Measurements from ENCODE around the gene NEK6.

NEK6 gene

DNA sequence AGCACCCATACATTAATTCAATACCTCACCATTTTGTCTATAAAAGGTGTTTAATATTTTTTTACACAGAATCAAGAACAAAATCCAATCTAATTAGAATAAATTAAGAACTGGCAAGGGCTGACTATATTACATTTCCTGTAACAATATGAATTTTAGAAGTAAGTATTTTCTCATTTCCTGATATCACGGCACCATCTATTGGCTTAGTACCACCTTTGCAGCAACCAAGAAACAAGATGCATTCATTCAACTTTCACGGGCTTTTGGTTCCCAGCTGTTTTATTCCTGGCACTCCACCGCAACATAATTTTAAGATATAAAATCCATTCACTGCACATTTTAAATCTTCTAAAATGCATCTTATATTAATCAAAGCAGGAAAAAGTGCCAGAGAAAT is 136.8 kb downstream of the NEK6 start:
- no peak overlapping the region for H4K12ac ChIP-seq (ENCODE audit: low read depth, low read length)
- H2BK120ac ChIP-seq (ENCODE audit: insufficient read depth, low read length, poor library complexity), result no peak overlapping the region
- H4K8ac ChIP-seq (ENCODE audit: low read depth, low read length), result no peak overlapping the region
- H3K27me3 ChIP-seq (ENCODE audit: insufficient read depth, low read length), result no peaks in the 10 kb centered on the region
- no peak overlapping the region for H3K4me3 ChIP-seq (ENCODE audit: low read depth, low read length)
- H3K9me3 ChIP-seq (ENCODE audit: insufficient read depth, low read depth, low read length), result no peaks in the 10 kb centered on the region
- H4K91ac ChIP-seq (ENCODE audit: low read depth, low read length), result no peak overlapping the region
- peaks cover 3% of the 10 kb centered on the region for H3K79me2 ChIP-seq (ENCODE audit: control insufficient read depth, insufficient read depth, low read length, poor library complexity)
- H3K4me2 ChIP-seq (ENCODE audit: low read length), result no peak overlapping the region
- DNase-seq, result no peak
- peaks cover 14 to 15% of the 10 kb centered on the region in 2 experiments for H3K4me1 ChIP-seq (ENCODE audit: control insufficient read depth in 1 of 2, insufficient read depth in 2 of 2, low read length in 2 of 2)
- peaks cover 14 to 17% of the 10 kb centered on the region in 2 experiments for H3K36me3 ChIP-seq (ENCODE audit: control insufficient read depth in 1 of 2, insufficient read depth in 2 of 2, low read length in 2 of 2)
- H3K4ac ChIP-seq (ENCODE audit: low read depth, low read length), result no peak overlapping the region
- no peak overlapping the region for H2AK5ac ChIP-seq (ENCODE audit: low read length)
- H3K9ac ChIP-seq (ENCODE audit: low read length), result no peak overlapping the region
- no peak overlapping the region for H3K18ac ChIP-seq (ENCODE audit: low read length)
- no peak overlapping the region for H3K14ac ChIP-seq (ENCODE audit: low read length)
- H3K27ac ChIP-seq (ENCODE audit: low read depth, low read length), result no peak overlapping the region
- no peak overlapping the region for H3K23ac ChIP-seq (ENCODE audit: low read length)
- no CpG with 5 or more reads among the region's 3 CpGs for WGBS (ENCODE audit: extremely low coverage, insufficient coverage, insufficient read length)
- no peak overlapping the region for H2BK5ac ChIP-seq (ENCODE audit: low read depth, low read length, poor library complexity)
- no peaks in the 10 kb centered on the region for H3K79me1 ChIP-seq (ENCODE audit: low read length)
- H2BK12ac ChIP-seq (ENCODE audit: low read length), result no peak overlapping the region
- H2AFZ ChIP-seq (ENCODE audit: insufficient read depth, low read length, poor library complexity), result no peak overlapping the region

DNA sequence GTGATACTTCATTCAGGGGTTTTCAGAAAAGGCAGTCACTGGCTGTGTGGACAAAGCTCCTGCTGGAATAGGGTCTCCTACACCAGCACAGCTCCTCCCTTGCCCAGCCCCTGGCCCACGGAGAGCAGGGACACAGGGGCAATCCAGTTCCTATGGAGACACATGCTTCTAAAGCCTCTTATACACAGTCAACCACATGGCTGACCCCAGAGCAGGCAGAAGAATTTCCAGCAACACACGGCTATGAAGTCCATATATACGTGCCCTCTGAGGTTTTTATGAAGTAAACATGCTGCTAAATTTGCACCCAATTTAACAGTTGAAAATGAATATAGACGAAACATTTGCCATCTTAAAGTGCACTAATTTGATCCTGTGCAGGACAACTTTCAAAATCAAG is 138.1 kb downstream of the NEK6 start:
- peak overlapping the region; percentile 78 for H3K18ac ChIP-seq (ENCODE audit: low read length)
- H3K9me3 ChIP-seq (ENCODE audit: insufficient read depth, low read depth, low read length), result no peaks in the 10 kb centered on the region
- no peak overlapping the region for H2BK5ac ChIP-seq (ENCODE audit: low read depth, low read length, poor library complexity)
- no peak overlapping the region for H4K91ac ChIP-seq (ENCODE audit: low read depth, low read length)
- H3K4ac ChIP-seq (ENCODE audit: low read depth, low read length), result peak overlapping the region; percentile 59
- H2BK12ac ChIP-seq (ENCODE audit: low read length), result no peak overlapping the region
- H3K27ac ChIP-seq (ENCODE audit: low read depth, low read length), result no peak overlapping the region
- no peaks in the 10 kb centered on the region for H3K79me1 ChIP-seq (ENCODE audit: low read length)
- H3K79me2 ChIP-seq (ENCODE audit: control insufficient read depth, insufficient read depth, low read length, poor library complexity), result peaks cover 3% of the 10 kb centered on the region
- no peak overlapping the region for H2AK5ac ChIP-seq (ENCODE audit: low read length)
- no peak overlapping the region for H3K4me3 ChIP-seq (ENCODE audit: low read depth, low read length)
- no peak overlapping the region for H3K9ac ChIP-seq (ENCODE audit: low read length)
- H2BK120ac ChIP-seq (ENCODE audit: insufficient read depth, low read length, poor library complexity), result no peak overlapping the region
- no peak overlapping the region for H4K12ac ChIP-seq (ENCODE audit: low read depth, low read length)
- H2AFZ ChIP-seq (ENCODE audit: insufficient read depth, low read length, poor library complexity), result no peak overlapping the region
- H4K8ac ChIP-seq (ENCODE audit: low read depth, low read length), result no peak overlapping the region
- no peak overlapping the region for H3K14ac ChIP-seq (ENCODE audit: low read length)
- WGBS (ENCODE audit: extremely low coverage, insufficient coverage, insufficient read length), result no CpG with 5 or more reads among the region's 4 CpGs
- DNase-seq, result no peak
- H3K4me2 ChIP-seq (ENCODE audit: low read length), result no peak overlapping the region
- peaks cover 19 to 21% of the 10 kb centered on the region in 2 experiments for H3K36me3 ChIP-seq (ENCODE audit: control insufficient read depth in 1 of 2, insufficient read depth in 2 of 2, low read length in 2 of 2)
- peaks cover 15 to 22% of the 10 kb centered on the region in 2 experiments for H3K4me1 ChIP-seq (ENCODE audit: control insufficient read depth in 1 of 2, insufficient read depth in 2 of 2, low read length in 2 of 2)
- H3K27me3 ChIP-seq (ENCODE audit: insufficient read depth, low read length), result no peaks in the 10 kb centered on the region
- H3K23ac ChIP-seq (ENCODE audit: low read length), result no peak overlapping the region

DNA sequence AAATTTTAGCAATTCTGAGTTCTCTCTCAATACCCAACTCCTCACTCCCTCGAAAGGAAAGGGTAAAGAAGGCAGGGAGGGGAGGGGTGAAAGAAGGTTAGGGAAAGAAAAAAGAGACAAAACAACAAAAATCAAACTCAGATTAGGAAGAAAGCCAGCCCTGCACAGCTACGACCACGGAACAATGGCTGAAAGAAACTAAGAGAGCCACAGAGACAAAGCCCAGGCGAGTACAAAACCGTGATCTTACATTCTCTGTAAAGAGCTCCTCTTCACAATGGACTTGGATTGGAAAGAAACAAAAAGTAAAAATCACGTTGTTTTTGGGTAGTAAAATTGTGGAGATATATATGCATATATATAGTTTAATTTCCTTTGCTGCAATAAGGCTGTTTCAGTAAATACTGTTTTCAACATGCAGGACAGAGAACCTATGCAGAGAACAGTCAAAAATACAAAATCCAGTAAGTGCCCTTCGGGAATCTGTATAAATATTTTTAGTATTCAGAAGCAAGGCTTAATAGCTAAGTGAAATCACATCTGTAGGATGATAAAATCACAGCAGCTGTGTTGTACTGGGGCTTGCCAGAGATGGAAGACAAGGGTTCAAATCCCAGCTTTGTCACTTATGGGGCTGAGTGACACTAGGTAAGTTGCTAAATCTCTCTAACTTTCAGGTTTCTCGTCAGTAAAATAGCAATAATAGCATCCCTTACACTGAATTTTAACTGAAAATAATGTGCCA is 140.6 kb downstream of the NEK6 start:
- H3K36me3 ChIP-seq (ENCODE audit: control insufficient read depth in 1 of 2, insufficient read depth in 2 of 2, low read length in 2 of 2), result peaks cover 21 to 26% of the 10 kb centered on the region in 2 experiments
- H3K4ac ChIP-seq (ENCODE audit: low read depth, low read length), result no peak overlapping the region
- no peaks in the 10 kb centered on the region for H3K79me2 ChIP-seq (ENCODE audit: control insufficient read depth, insufficient read depth, low read length, poor library complexity)
- no peaks in the 10 kb centered on the region for H3K79me1 ChIP-seq (ENCODE audit: low read length)
- H3K23ac ChIP-seq (ENCODE audit: low read length), result no peak overlapping the region
- DNase-seq, result no peak
- H2BK120ac ChIP-seq (ENCODE audit: insufficient read depth, low read length, poor library complexity), result no peak overlapping the region
- H4K12ac ChIP-seq (ENCODE audit: low read depth, low read length), result no peak overlapping the region
- WGBS (ENCODE audit: extremely low coverage, insufficient coverage, insufficient read length), result no CpG with 5 or more reads among the region's 8 CpGs
- no peak overlapping the region for H3K4me3 ChIP-seq (ENCODE audit: low read depth, low read length)
- H2AK5ac ChIP-seq (ENCODE audit: low read length), result no peak overlapping the region
- H3K4me1 ChIP-seq (ENCODE audit: control insufficient read depth in 1 of 2, insufficient read depth in 2 of 2, low read length in 2 of 2), result peaks cover 8 to 13% of the 10 kb centered on the region in 2 experiments
- no peak overlapping the region for H3K14ac ChIP-seq (ENCODE audit: low read length)
- no peak overlapping the region for H3K9ac ChIP-seq (ENCODE audit: low read length)
- H3K27ac ChIP-seq (ENCODE audit: low read depth, low read length), result no peak overlapping the region
- H4K8ac ChIP-seq (ENCODE audit: low read depth, low read length), result no peak overlapping the region
- H2BK5ac ChIP-seq (ENCODE audit: low read depth, low read length, poor library complexity), result no peak overlapping the region
- no peak overlapping the region for H3K18ac ChIP-seq (ENCODE audit: low read length)
- no peak overlapping the region for H4K91ac ChIP-seq (ENCODE audit: low read depth, low read length)
- no peaks in the 10 kb centered on the region for H3K9me3 ChIP-seq (ENCODE audit: insufficient read depth, low read depth, low read length)
- no peak overlapping the region for H2AFZ ChIP-seq (ENCODE audit: insufficient read depth, low read length, poor library complexity)
- H2BK12ac ChIP-seq (ENCODE audit: low read length), result no peak overlapping the region
- H3K27me3 ChIP-seq (ENCODE audit: insufficient read depth, low read length), result no peaks in the 10 kb centered on the region
- H3K4me2 ChIP-seq (ENCODE audit: low read length), result no peak overlapping the region

DNA sequence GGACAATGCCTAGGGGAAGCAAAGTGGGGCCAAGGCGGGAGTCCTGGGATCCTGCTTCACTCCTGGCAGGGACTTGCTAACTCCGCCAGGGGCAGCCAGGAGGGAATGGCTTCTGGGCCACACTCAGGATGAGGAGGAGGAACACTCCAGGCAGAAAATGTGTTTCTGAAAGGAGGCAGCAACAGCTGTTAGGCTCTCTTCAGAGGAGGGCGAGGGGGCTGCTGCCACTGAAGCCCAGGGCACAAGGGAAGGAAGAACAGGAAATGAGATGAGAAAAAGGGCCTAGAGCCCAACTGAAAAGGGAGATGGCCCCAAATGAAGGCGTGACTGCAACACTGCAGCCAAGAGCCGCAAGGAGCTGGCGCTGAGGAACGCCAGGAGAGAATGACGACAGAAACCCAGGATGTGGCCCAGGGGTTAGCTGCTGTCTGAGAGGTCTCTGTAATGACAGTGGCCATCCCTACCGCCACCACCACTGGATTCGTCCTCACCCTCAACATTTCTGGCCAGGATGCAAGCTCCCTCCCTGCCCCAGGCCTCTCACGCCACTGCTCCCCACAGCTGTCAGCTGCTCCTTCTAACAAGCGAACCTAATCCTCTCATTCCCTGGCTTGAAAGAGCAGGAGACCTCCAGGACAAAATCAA is 141.7 kb downstream of the NEK6 start:
- Histone ChIP-seq H2BK5ac (ENCODE audit: low read depth, low read length, poor library complexity) (no peak overlapping the region), H3K14ac (ENCODE audit: low read length) (no peak overlapping the region), H3K79me2 (ENCODE audit: control insufficient read depth, insufficient read depth, low read length, poor library complexity) (no peaks in the 10 kb centered on the region), H3K4me1 (ENCODE audit: control insufficient read depth in 1 of 2, insufficient read depth in 2 of 2, low read length in 2 of 2) (peaks cover 7 to 13% of the 10 kb centered on the region in 2 experiments), H3K36me3 (ENCODE audit: control insufficient read depth in 1 of 2, insufficient read depth in 2 of 2, low read length in 2 of 2) (peaks cover 24 to 30% of the 10 kb centered on the region in 2 experiments), H2AFZ (ENCODE audit: insufficient read depth, low read length, poor library complexity) (no peak overlapping the region), H3K79me1 (ENCODE audit: low read length) (no peaks in the 10 kb centered on the region), H2BK12ac (ENCODE audit: low read length) (no peak overlapping the region), H4K8ac (ENCODE audit: low read depth, low read length) (no peak overlapping the region), H3K27ac (ENCODE audit: low read depth, low read length) (no peak overlapping the region), H4K91ac (ENCODE audit: low read depth, low read length) (no peak overlapping the region), H3K23ac (ENCODE audit: low read length) (no peak overlapping the region), H3K9ac (ENCODE audit: low read length) (no peak overlapping the region), H3K4me2 (ENCODE audit: low read length) (no peak overlapping the region), H2AK5ac (ENCODE audit: low read length) (no peak overlapping the region), H3K4me3 (ENCODE audit: low read depth, low read length) (no peak overlapping the region), H3K27me3 (ENCODE audit: insufficient read depth, low read length) (no peaks in the 10 kb centered on the region), H3K4ac (ENCODE audit: low read depth, low read length) (peak overlapping the region; percentile 10), H3K9me3 (ENCODE audit: insufficient read depth, low read depth, low read length) (no peaks in the 10 kb centered on the region), H4K12ac (ENCODE audit: low read depth, low read length) (no peak overlapping the region), H2BK120ac (ENCODE audit: insufficient read depth, low read length, poor library complexity) (no peak overlapping the region), H3K18ac (ENCODE audit: low read length) (no peak overlapping the region)
- WGBS (ENCODE audit: extremely low coverage, insufficient coverage, insufficient read length), result no CpG with 5 or more reads among the region's 12 CpGs
- DNase-seq, result no peak

Measured in trophoblast cell (in vitro differentiated cells and primary cell).